ENCODE measurements around the gene FRMD5. TPM values are rescaled to one million over a fixed set of nuclear protein-coding genes. Genes with fewer than 3 reads are reported as not detected.
"Not testable (repeated sequence)": the region's sequence is repeated elsewhere in the genome, so short reads cannot be mapped to it uniquely, and the experiment has no call there.

Gene FRMD5
- total and polyA plus RNA-seq, 2 experiments from 2014 or later, result 5.9 to 10.1 TPM

- H2AFZ ChIP-seq; H3K9me2 ChIP-seq (ENCODE audit: insufficient read depth); H3K27ac ChIP-seq (ENCODE audit: low read depth); H3K4me1 Mint-ChIP-seq; DNase-seq (ENCODE audit: low spot score); H3F3A ChIP-seq (replicated peaks; ENCODE audit: low read depth); H3K9me3 Mint-ChIP-seq; H3K27me3 Mint-ChIP-seq (ENCODE audit: insufficient read depth, low read depth, poor library complexity); H3K4me1 ChIP-seq (ENCODE audit: insufficient read depth); ATAC-seq; H3K4me3 ChIP-seq; H3K4me3 Mint-ChIP-seq; H3K79me2 ChIP-seq (replicated peaks; ENCODE audit: insufficient read depth); H3K36me3 ChIP-seq (ENCODE audit: insufficient read depth); H4K20me1 ChIP-seq (replicated peaks; ENCODE audit: insufficient read depth); H3K36me3 Mint-ChIP-seq (ENCODE audit: low read depth); H3K4me2 ChIP-seq; H3K27me3 ChIP-seq (ENCODE audit: insufficient read depth); H3K27ac Mint-ChIP-seq: not testable (repeated sequence)
These were observed 31.9 kb upstream of the FRMD5 start for GRCh38 chr15:44227001-44227400.

GRCh38 chr15:44222478-44222877 lies 27.4 kb upstream of the FRMD5 start:
- Histone ChIP-seq H3K36me3 (ENCODE audit: insufficient read depth) (no peaks in the 10 kb centered on the region), H3K27me3 (ENCODE audit: insufficient read depth) (no peaks in the 10 kb centered on the region), H3K79me2 (replicated peaks; ENCODE audit: insufficient read depth) (no peaks in the 10 kb centered on the region), H2AFZ (no peak overlapping the region), H3K9me2 (ENCODE audit: insufficient read depth) (no peaks in the 10 kb centered on the region), H3F3A (replicated peaks; ENCODE audit: low read depth) (no peaks in the 10 kb centered on the region), H3K4me2 (no peak overlapping the region), H4K20me1 (replicated peaks; ENCODE audit: insufficient read depth) (no peaks in the 10 kb centered on the region), H3K27ac (ENCODE audit: low read depth) (0 out of 2 replicates have a peak overlapping the region, but pooled peaks have one; percentile 8), H3K4me3 (no peak overlapping the region), H3K4me1 (ENCODE audit: insufficient read depth) (0 out of 2 replicates have a peak, but pooled peaks cover 4% of the 10 kb centered on the region)
- Mint-ChIP-seq H3K4me1 (peaks cover 13% of the 10 kb centered on the region; the same call in 2 of the 3 replicates), H3K4me3 (no peak overlapping the region), H3K27me3 (ENCODE audit: insufficient read depth, low read depth, poor library complexity) (no peaks in the 10 kb centered on the region), H3K36me3 (ENCODE audit: low read depth) (no peaks in the 10 kb centered on the region), H3K27ac (no peak overlapping the region), H3K9me3 (no peaks in the 10 kb centered on the region)
- no peak for ATAC-seq
- no peak for DNase-seq (ENCODE audit: low spot score)
- no peak for TF ChIP-seq ETS1 (IDR thresholded peaks at IDR 0.05)
- TF ChIP-seq REST (IDR thresholded peaks at IDR 0.05; ENCODE audit: unreplicated experiment), result no peak
- TF ChIP-seq JUNB (IDR thresholded peaks at IDR 0.05; ENCODE audit: unreplicated experiment), result no peak
- TF ChIP-seq EZH2 (IDR thresholded peaks at IDR 0.05; ENCODE audit: low read depth, unreplicated experiment), result no peak
- TF ChIP-seq NANOG (IDR thresholded peaks at IDR 0.05; ENCODE audit: borderline replicate concordance), result no peak
- no peak for TF ChIP-seq POLR2AphosphoS5 (IDR thresholded peaks at IDR 0.05; ENCODE audit: low read depth)

GRCh38 chr15:44219073-44219472 lies 24.0 kb upstream of the FRMD5 start:
- no peak for ATAC-seq
- H2AFZ ChIP-seq, result peak overlapping the region; percentile 64; the same call in 1 of the 2 replicates
- TF ChIP-seq JUNB (IDR thresholded peaks at IDR 0.05; ENCODE audit: unreplicated experiment), result no peak
- no peak for TF ChIP-seq ZNF114 (CRISPR knock-in tag; IDR thresholded peaks at IDR 0.05)
- TF ChIP-seq REST (IDR thresholded peaks at IDR 0.05; ENCODE audit: unreplicated experiment), result no peak
- no peak for TF ChIP-seq EZH2 (IDR thresholded peaks at IDR 0.05; ENCODE audit: low read depth, unreplicated experiment)
- no peak for TF ChIP-seq ETS1 (IDR thresholded peaks at IDR 0.05)
- no peak for TF ChIP-seq NANOG (IDR thresholded peaks at IDR 0.05; ENCODE audit: borderline replicate concordance)
- TF ChIP-seq ZNF331 (CRISPR knock-in tag; IDR thresholded peaks at IDR 0.05; ENCODE audit: low read depth), result no peak
- no peak for TF ChIP-seq EZH2phosphoT487 (IDR thresholded peaks at IDR 0.05; ENCODE audit: unreplicated experiment)
- TF ChIP-seq CREB1 (CRISPR knock-in tag; IDR thresholded peaks at IDR 0.05; ENCODE audit: low read depth), result no peak

More at GRCh38 chr15:44219073-44219472, 24.0 kb upstream of the FRMD5 start:
- Mint-ChIP-seq H3K27ac (no peak overlapping the region), H3K27me3 (ENCODE audit: insufficient read depth, low read depth, poor library complexity) (no peaks in the 10 kb centered on the region), H3K36me3 (ENCODE audit: low read depth) (no peaks in the 10 kb centered on the region), H3K4me1 (peaks cover 13% of the 10 kb centered on the region; the same call in 2 of the 3 replicates), H3K9me3 (no peaks in the 10 kb centered on the region), H3K4me3 (no peak overlapping the region)
- peaks cover 5% of the 10 kb centered on the region; the same call in 1 of the 2 replicates for H3K4me1 ChIP-seq (ENCODE audit: insufficient read depth)
- H3K9me2 ChIP-seq (ENCODE audit: insufficient read depth), result no peaks in the 10 kb centered on the region
- no peaks in the 10 kb centered on the region for H3K36me3 ChIP-seq (ENCODE audit: insufficient read depth)
- H4K20me1 ChIP-seq (replicated peaks; ENCODE audit: insufficient read depth), result no peaks in the 10 kb centered on the region
- H3K27ac ChIP-seq (ENCODE audit: low read depth), result no peak overlapping the region
- H3K79me2 ChIP-seq (replicated peaks; ENCODE audit: insufficient read depth), result no peaks in the 10 kb centered on the region
- no peak overlapping the region for H3K4me3 ChIP-seq
- H3F3A ChIP-seq (replicated peaks; ENCODE audit: low read depth), result no peaks in the 10 kb centered on the region
- no peak for DNase-seq (ENCODE audit: low spot score)
- H3K27me3 ChIP-seq (ENCODE audit: insufficient read depth), result no peaks in the 10 kb centered on the region
- no peak overlapping the region for H3K4me2 ChIP-seq

Data from GM23338 (cell line).